Naive B cell (primary cell): ENCODE measurements around the gene INSYN2B. TPM values are rescaled to one million over a fixed set of nuclear protein-coding genes. Genes with fewer than 3 reads are reported as not detected.
A peak's percentile ranks its signal among the peaks of the same experiment; 100 is the strongest.

Source experiments
- ATAC-seq, 2 donors: fragments of 150-1000 bp; cut with Tn5 transposase; 2 replicates each; pipeline ENCODE4 v1.10.0; 2021; ENCODE audit warnings: low read depth in 2 of 2, mild to moderate bottlenecking in 2 of 2, moderate library complexity in 2 of 2
- DNase-seq: peaks from one replicate; pipeline ENCODE4 v3.0.0; 2022
- H3K27ac Mint-ChIP-seq, 6 donors: one replicate each; pipeline ENCODE4 v1.8.0; 2020 to 2022; ENCODE audit warnings: mild to moderate bottlenecking in 6 of 6, mixed read lengths in 6 of 6, moderate library complexity in 5 of 6, inconsistent platforms in 2 of 6
- H3K27me3 Mint-ChIP-seq, 3 donors: one replicate each; pipeline ENCODE4 v1.8.0; 2021 to 2022; ENCODE audit warnings: mixed read lengths in 3 of 3, mild to moderate bottlenecking in 1 of 3
- H3K36me3 Mint-ChIP-seq, 2 donors: one replicate each; pipeline ENCODE4 v1.8.0; 2020 to 2022; ENCODE audit warnings: mixed read lengths in 2 of 2, inconsistent platforms in 1 of 2, mild to moderate bottlenecking in 1 of 2
- H3K4me1 Mint-ChIP-seq, 3 donors: one replicate each; pipeline ENCODE4 v1.8.0; 2020 to 2022; ENCODE audit warnings: mixed read lengths in 3 of 3, inconsistent platforms in 1 of 3, mild to moderate bottlenecking in 1 of 3, moderate library complexity in 1 of 3
- H3K4me3 Mint-ChIP-seq, 8 donors: one replicate each; pipeline ENCODE4 v1.8.0; 2020 to 2022; ENCODE audit warnings: mild to moderate bottlenecking in 8 of 8, mixed read lengths in 8 of 8, moderate library complexity in 8 of 8, inconsistent platforms in 2 of 8
- H3K9me3 Mint-ChIP-seq, 7 donors: one replicate each; pipeline ENCODE4 v1.8.0; 2020 to 2022; ENCODE audit warnings: mixed read lengths in 7 of 7, mild to moderate bottlenecking in 5 of 7, inconsistent platforms in 2 of 7, moderate library complexity in 1 of 7
- polyA plus RNA-seq, 6 donors: library from polyadenylated mRNA; unstranded; fragments of 300-500 nt; fragmentation: Illumina TruSeq; gene quantifications; one replicate each; pipeline ENCODE4 v1.2.3, GENCODE V29; 2021; ENCODE audit warnings: low read depth in 6 of 6

The INSYN2B gene
- polyA plus RNA-seq: under 1 TPM in 3 of 6 donors, not detected in 3; 0.32 to 0.77 (median 0.37) TPM

DNA sequence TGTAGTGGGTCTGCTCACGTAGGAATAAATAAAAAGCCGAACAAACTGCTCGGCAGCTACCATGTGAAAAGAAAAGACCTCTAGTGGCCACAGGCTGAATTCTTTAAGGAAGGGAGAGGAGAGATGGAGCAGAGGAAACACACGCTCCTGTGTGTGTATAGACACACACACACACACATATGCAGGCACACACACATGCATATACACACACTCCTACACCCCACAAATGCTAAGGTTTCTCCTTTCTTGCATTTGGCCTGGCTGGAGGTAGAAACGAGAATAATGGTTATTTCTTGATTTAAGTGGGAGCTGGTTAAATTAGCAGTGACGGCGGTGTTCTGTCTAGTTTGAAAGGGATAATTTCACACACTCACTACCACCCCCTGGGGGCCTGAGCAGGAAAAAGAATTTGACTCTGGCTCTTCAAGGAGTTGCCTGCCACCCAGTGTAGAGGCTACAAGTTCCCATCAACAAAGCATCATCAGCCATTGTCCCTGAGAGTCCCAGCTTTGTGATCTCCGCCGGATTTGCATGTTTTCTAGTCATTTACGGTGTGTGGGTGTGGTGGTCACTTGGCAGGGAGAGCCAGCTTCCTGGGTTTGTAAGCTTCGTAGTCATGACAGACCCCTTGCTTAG, at the start of gene INSYN2B:
INSYN2B (minus strand) TSS at position 78 of the 636 bp plus-strand sequence. CDS start 96,597 bp downstream, outside the sequence.
- no peaks in the 10 kb centered on the region for H3K9me3 Mint-ChIP-seq
- no peaks in the 10 kb centered on the region for H3K27me3 Mint-ChIP-seq
- DNase-seq (no peak), ATAC-seq (no peak)
- H3K36me3 Mint-ChIP-seq: peaks cover 21 to 24% of the 10 kb centered on the region in 2 donors
- peak within 1 kb of the TSS in 3 of 6 donors; percentile 29 to 54 (median 39) for H3K27ac Mint-ChIP-seq
- H3K4me1 Mint-ChIP-seq: peaks cover 6 to 13% (median 8%) of the 10 kb centered on the region in 3 donors
- H3K4me3 Mint-ChIP-seq: no peak within 1 kb of the TSS

DNA sequence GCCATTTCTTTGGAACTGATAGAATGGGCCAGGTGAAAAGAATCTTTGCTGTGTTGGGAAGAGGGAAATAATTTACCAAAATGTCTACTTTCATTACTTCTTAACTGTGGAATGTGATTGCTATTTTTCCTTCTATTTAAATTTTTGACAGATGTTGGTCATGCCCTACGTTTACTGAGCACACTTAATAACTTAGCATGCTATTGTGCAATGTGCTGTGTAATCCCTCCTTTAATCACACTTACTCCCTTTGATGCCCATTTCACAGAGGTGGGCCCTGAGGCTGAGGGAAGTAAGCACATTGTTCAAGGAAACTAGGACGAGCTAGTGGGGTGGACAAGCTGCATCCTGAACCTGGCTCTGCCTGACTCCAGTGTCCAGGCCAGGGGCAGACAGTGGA, 47.8 kb upstream of the INSYN2B start:
- peaks cover 33 to 48% of the 10 kb centered on the region in 2 donors for H3K36me3 Mint-ChIP-seq
- H3K9me3 Mint-ChIP-seq: no peaks in the 10 kb centered on the region
- ATAC-seq: no peak
- no peak for DNase-seq
- H3K4me3 Mint-ChIP-seq: peak overlapping the region in 1 of 8 donors; percentile 12
- H3K27me3 Mint-ChIP-seq: no peaks in the 10 kb centered on the region
- peak overlapping the region in 1 of 6 donors; percentile 62 for H3K27ac Mint-ChIP-seq
- H3K4me1 Mint-ChIP-seq: peaks cover 0 to 7% (median 0%) of the 10 kb centered on the region in 3 donors

DNA sequence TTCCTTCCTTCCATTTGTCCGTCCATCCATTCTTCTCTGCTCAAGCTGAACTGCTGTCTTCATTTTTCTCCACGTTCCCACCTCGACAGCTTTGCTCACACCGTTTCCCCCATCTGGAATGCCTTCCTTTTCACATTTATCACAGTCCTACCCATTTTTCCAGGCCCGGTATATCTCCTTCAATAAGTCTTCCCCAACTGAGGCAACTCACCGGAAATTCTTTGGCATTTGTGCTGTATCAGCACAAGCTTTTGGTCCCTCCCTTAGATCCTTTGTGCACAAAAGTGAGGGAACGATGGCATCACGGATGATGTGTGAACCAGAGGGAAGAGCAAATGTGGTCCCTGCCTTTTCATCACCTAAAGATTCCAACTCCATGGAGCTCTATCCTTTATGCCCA, 45.6 kb upstream of the INSYN2B start:
- H3K4me3 Mint-ChIP-seq: no peak overlapping the region
- H3K9me3 Mint-ChIP-seq: no peaks in the 10 kb centered on the region
- H3K4me1 Mint-ChIP-seq: peaks cover 0 to 7% (median 0%) of the 10 kb centered on the region in 3 donors
- peak overlapping the region in 2 of 6 donors; percentile 37 to 84 for H3K27ac Mint-ChIP-seq
- no peak for DNase-seq
- H3K36me3 Mint-ChIP-seq: peaks cover 49 to 64% of the 10 kb centered on the region in 2 donors
- H3K27me3 Mint-ChIP-seq: no peaks in the 10 kb centered on the region
- ATAC-seq: no peak

DNA sequence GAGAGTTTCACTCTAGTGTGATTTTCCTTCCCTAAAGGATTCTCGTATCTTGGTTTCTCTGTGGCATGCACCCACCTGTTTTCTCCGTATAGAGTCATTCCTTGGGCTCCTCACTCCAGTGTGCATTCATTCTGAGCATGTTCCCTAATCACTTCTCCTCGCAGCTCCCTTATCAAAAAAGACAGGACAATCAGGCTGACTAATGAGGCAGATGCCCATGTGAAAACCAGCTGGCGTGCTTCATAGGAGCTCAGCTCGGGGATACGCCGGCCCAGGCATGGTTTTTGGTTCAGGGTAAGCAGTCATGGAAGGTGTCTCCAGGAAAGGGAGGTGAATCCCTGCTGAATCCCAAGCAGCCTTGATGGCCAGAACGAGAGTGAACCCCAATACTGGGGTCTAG, 41.2 kb upstream of the INSYN2B start:
- no peak overlapping the region for H3K27ac Mint-ChIP-seq
- H3K4me3 Mint-ChIP-seq: no peak overlapping the region
- no peaks in the 10 kb centered on the region for H3K27me3 Mint-ChIP-seq
- DNase-seq: no peak
- H3K9me3 Mint-ChIP-seq: no peaks in the 10 kb centered on the region
- peaks cover 59 to 65% of the 10 kb centered on the region in 2 donors for H3K36me3 Mint-ChIP-seq
- H3K4me1 Mint-ChIP-seq: peaks cover 0 to 7% (median 0%) of the 10 kb centered on the region in 3 donors
- no peak for ATAC-seq

DNA sequence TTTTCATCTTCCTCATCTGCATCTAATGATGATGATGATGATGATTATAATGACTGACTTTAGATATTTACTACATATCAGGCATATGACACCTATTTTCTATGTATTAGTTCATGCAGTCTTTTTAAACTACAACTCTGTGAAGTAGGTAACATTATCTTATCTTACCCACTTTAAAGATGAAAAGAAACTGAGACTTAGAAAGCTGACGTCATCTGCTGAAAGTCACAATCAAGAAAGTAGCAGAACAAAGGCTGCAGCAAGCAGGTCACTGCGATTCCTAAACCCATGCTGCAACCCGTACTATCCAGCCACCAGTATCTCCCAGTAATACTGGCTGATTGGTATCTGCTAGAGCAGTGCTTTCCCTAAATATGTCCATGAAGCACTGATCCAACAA, 40.1 kb upstream of the INSYN2B start:
- DNase-seq (no peak), ATAC-seq (no peak)
- H3K27ac Mint-ChIP-seq: no peak overlapping the region
- no peaks in the 10 kb centered on the region for H3K4me1 Mint-ChIP-seq
- no peaks in the 10 kb centered on the region for H3K27me3 Mint-ChIP-seq
- no peak overlapping the region for H3K4me3 Mint-ChIP-seq
- no peaks in the 10 kb centered on the region for H3K9me3 Mint-ChIP-seq
- peaks cover 54 to 55% of the 10 kb centered on the region in 2 donors for H3K36me3 Mint-ChIP-seq

DNA sequence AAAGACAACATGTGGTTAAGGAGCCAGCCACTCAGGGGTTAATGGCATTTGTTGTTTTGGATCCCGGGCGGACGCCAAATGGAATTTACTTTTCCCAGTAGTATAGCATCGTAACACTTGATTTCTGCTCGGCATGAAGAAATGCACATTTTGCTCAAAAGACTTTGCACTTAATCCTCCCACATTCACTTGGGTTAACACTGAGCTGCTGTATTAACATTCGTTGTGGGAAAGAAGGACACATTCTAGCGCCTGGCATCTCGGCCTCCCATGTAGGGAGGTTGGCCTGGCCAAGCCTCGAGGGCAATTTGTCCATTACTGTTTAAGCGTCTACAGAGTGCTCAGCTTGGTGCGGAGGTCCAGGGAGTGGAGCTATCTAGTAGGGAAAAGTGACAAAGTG, 32.3 kb upstream of the INSYN2B start:
- H3K9me3 Mint-ChIP-seq: no peaks in the 10 kb centered on the region
- H3K27me3 Mint-ChIP-seq: no peaks in the 10 kb centered on the region
- no peak overlapping the region for H3K27ac Mint-ChIP-seq
- H3K4me1 Mint-ChIP-seq: peaks cover 0 to 7% (median 0%) of the 10 kb centered on the region in 3 donors
- ATAC-seq (no peak), DNase-seq (no peak)
- H3K4me3 Mint-ChIP-seq: no peak overlapping the region
- peaks cover 37 to 54% of the 10 kb centered on the region in 2 donors for H3K36me3 Mint-ChIP-seq

DNA sequence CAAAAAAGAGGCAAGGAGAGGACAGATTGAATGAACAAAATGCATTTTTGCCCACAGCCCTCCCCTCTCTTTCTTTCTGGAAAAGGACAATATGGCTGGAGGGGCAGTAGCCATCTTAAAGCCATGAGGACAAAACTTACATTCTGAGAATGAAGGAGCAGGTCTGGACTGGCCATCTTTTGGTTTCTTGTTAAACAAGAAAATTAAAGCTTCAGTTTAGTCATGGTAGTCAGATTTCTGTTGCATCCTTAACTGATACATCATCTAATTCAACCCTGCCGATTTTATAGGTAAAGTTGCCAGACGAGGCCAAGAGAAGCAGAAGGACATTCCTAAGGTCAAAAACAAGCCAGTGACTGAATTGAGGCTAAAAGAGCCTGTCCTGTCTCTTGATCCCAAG, 31.5 kb upstream of the INSYN2B start:
- Mint-ChIP-seq H3K27ac (no peak overlapping the region), H3K9me3 (no peaks in the 10 kb centered on the region), H3K36me3 (peaks cover 36 to 52% of the 10 kb centered on the region in 2 donors), H3K4me1 (peaks cover 0 to 7% (median 0%) of the 10 kb centered on the region in 3 donors), H3K27me3 (no peaks in the 10 kb centered on the region), H3K4me3 (no peak overlapping the region)
- no peak for ATAC-seq
- no peak for DNase-seq

DNA sequence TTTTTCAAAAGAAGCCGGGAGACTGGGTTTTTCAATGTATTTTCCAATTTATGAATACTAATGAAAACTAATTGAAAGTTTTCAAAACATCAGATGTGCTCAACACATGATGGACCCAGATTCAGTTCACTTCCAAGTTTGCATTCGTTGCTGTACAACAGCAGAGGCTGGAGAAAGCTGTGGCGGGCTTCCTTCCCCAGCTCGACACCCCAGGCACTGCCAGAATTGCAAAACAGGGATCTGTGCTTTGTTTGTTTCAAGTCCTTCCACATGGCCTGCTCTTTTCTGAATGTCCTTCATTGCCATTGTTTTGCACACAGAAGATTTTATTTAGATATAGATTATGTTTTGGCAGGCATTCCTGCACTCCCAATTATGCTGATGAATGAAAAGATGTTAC, 30.3 kb upstream of the INSYN2B start:
- no peaks in the 10 kb centered on the region for H3K27me3 Mint-ChIP-seq
- H3K4me3 Mint-ChIP-seq: no peak overlapping the region
- peaks cover 0 to 7% (median 0%) of the 10 kb centered on the region in 3 donors for H3K4me1 Mint-ChIP-seq
- no peak for ATAC-seq
- no peak overlapping the region for H3K27ac Mint-ChIP-seq
- H3K9me3 Mint-ChIP-seq: no peaks in the 10 kb centered on the region
- DNase-seq: no peak
- peaks cover 36 to 45% of the 10 kb centered on the region in 2 donors for H3K36me3 Mint-ChIP-seq

DNA sequence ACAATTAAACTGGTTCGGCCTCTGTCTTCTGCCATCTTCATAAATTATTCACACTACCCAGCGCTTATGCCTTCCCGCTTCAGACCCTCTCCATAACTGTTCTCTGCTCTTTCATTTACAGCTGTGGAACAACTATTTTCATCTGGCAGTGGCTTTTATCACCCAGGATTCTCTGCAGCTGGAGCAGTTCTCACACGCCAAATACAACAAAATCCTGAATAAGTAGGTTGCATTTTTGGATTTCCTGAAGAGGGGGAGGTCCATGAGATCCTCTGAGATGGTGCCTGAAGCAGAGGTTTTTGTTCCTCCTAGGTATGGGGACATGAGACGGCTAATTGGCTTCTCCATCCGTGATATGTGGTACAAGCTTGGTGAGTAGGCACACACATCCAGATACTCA, 28.1 kb upstream of the INSYN2B start:
- ATAC-seq: no peak
- H3K9me3 Mint-ChIP-seq: peaks cover 0 to 6% (median under 1%) of the 10 kb centered on the region in 7 donors
- H3K27ac Mint-ChIP-seq: peak overlapping the region in 1 of 6 donors; percentile 53

DNA sequence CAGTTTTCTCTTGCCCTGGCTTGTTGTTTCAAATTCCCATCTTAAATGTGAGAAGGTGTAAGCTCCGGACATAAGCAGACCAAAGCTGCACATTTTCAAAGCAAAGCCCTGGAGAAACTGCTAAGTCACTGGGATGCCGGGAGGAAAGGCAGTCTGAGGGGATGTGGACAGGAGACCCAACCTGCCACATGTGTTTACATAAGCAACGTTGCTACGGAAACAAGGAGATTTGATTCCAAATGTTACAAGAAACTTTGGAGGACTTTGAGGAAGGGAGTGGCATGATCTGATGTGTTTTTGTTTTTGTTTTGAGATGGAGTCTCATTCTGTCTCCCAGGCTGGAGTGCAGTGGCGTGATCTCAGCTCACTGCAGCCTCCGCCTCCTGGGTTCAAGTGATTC, 25.7 kb upstream of the INSYN2B start:
- peak overlapping the region in 1 of 6 donors; percentile 27 for H3K27ac Mint-ChIP-seq
- H3K9me3 Mint-ChIP-seq: peaks cover 0 to 10% (median 3%) of the 10 kb centered on the region in 7 donors
- peaks cover 50 to 63% of the 10 kb centered on the region in 2 donors for H3K36me3 Mint-ChIP-seq
- DNase-seq: no peak
- H3K4me3 Mint-ChIP-seq: no peak overlapping the region
- ATAC-seq: no peak
- H3K27me3 Mint-ChIP-seq: no peaks in the 10 kb centered on the region
- H3K4me1 Mint-ChIP-seq: peaks cover 0 to 3% (median 0%) of the 10 kb centered on the region in 3 donors

More for the DNA sequence above, 28.1 kb upstream of the INSYN2B start:
- Mint-ChIP-seq H3K4me1 (peaks cover 0 to 7% (median 0%) of the 10 kb centered on the region in 3 donors), H3K27me3 (no peaks in the 10 kb centered on the region), H3K36me3 (peaks cover 42 to 54% of the 10 kb centered on the region in 2 donors), H3K4me3 (no peak overlapping the region)
- DNase-seq: no peak

DNA sequence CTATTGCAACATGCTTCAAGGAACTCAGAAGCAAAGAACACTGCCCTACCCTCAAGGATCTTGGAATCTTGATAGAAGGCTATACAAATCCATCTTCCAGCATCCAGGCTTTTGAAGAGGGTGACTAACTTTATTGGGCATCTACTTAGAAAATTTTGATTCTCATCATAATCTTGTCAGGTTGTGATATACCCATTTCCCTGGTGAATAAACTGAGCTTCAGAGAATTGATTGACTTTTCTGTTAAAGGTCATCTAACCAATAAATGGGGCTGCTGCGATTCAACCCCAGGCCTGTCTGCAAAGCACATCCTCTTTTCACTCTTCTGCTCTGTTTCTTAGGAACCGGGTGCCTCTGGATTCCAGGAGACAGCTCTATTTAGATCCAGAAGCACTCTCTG, 19.9 kb upstream of the INSYN2B start:
- Mint-ChIP-seq H3K4me1 (no peaks in the 10 kb centered on the region), H3K27ac (no peak overlapping the region), H3K27me3 (no peaks in the 10 kb centered on the region), H3K9me3 (peaks cover 0 to 10% (median 3%) of the 10 kb centered on the region in 7 donors), H3K36me3 (peaks cover 56 to 63% of the 10 kb centered on the region in 2 donors), H3K4me3 (no peak overlapping the region)
- no peak for ATAC-seq
- no peak for DNase-seq

DNA sequence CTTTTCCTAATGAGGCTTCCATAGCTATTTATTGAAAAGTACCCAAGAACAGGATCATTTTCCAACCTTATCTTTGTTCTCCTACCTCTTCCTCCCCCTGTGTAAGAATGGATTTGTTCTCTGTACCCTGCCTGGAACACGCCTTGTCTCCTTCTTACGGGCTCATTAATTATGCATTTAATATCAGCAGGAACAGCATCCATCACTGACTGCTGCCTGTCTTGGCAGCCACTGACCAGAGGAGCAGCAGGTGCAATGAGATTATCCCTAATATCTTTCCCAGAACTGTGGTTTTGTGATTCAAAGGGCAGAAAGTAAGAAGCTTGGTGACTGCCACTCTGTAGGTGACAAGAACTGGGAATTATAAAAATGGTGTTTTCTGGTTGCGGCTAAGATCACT, 19.3 kb upstream of the INSYN2B start:
- no peak overlapping the region for H3K4me3 Mint-ChIP-seq
- no peak for DNase-seq
- H3K9me3 Mint-ChIP-seq: peaks cover 0 to 10% (median 3%) of the 10 kb centered on the region in 7 donors
- ATAC-seq: no peak
- no peaks in the 10 kb centered on the region for H3K27me3 Mint-ChIP-seq
- peaks cover 61 to 65% of the 10 kb centered on the region in 2 donors for H3K36me3 Mint-ChIP-seq
- H3K27ac Mint-ChIP-seq: peak overlapping the region in 1 of 6 donors; percentile 3
- peaks cover 0 to 3% (median 3%) of the 10 kb centered on the region in 3 donors for H3K4me1 Mint-ChIP-seq

DNA sequence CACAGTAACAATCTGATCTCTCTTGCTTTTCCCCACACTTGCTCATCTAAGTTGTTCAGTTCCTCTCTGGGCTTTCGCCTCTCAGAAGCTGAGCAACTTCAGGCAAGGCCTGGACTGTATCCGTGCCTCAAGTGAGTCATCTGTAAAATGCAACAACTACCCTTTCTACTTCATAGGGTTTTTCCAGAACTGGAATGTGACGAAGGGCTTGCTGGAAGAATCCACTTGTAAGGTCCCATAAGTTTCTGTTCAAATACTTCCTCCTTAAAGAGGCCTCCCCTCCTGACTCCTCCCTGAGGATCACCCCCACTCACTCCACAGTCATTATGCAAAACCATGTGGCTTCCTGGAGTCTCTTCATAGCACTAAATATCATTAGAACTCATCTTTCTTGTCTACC, 17.5 kb upstream of the INSYN2B start:
- peaks cover 0 to 8% (median 5%) of the 10 kb centered on the region in 3 donors for H3K4me1 Mint-ChIP-seq
- no peak for ATAC-seq

DNA sequence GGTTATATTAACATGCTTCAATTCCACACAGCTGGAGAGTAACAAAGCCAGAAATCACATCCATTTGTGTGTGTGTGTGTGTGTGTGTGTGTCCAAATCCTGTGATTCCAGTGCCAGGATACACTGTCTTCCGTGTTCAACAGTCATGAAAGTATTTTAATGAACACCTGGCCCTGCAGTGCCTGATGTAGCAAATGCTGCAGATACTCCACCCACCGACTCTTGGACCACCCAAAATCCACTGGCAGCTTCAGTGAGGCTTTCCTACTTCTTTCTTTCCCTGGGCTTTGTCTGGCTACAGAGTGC, 13.1 kb upstream of the INSYN2B start:
- H3K27me3 Mint-ChIP-seq: no peaks in the 10 kb centered on the region

More for the DNA sequence above, 17.5 kb upstream of the INSYN2B start:
- Mint-ChIP-seq H3K27me3 (no peaks in the 10 kb centered on the region), H3K4me3 (no peak overlapping the region), H3K36me3 (peaks cover 60 to 62% of the 10 kb centered on the region in 2 donors), H3K27ac (peak overlapping the region in 2 of 6 donors; percentile 43 to 50), H3K9me3 (peaks cover 0 to under 1% (median 0%) of the 10 kb centered on the region in 7 donors)
- no peak for DNase-seq

More for the DNA sequence above, 13.1 kb upstream of the INSYN2B start:
- peaks cover 0 to 8% (median 5%) of the 10 kb centered on the region in 3 donors for H3K4me1 Mint-ChIP-seq
- no peak overlapping the region for H3K4me3 Mint-ChIP-seq
- DNase-seq (no peak), ATAC-seq (no peak)
- H3K27ac Mint-ChIP-seq: peak overlapping the region in 2 of 6 donors; percentile 37 to 52
- peaks cover 35 to 50% of the 10 kb centered on the region in 2 donors for H3K36me3 Mint-ChIP-seq
- H3K9me3 Mint-ChIP-seq: no peaks in the 10 kb centered on the region
